Upper lobe of left lung (tissue), 6 donors: ENCODE results near the gene B4GALT4. TPM values are rescaled to one million over a fixed set of nuclear protein-coding genes. Genes with fewer than 3 reads are reported as not detected.
"Not testable (repeated sequence)": the region's sequence is repeated elsewhere in the genome, so short reads cannot be mapped to it uniquely, and the experiment has no call there.

Experiments used
- ATAC-seq, 2 donors: fragments of 200-7000 bp; cut with Tn5 transposase; one replicate each; pipeline ENCODE4 v1.9.1; 2022; ENCODE audit warnings: mild to moderate bottlenecking in 2 of 2, moderate library complexity in 2 of 2; ENCODE audit not compliant: low FRiP score in 2 of 2
- DNase-seq, 2 donors: peaks; one replicate each; pipeline ENCODE4 v3.0.0-alpha.2; 2019 to 2020
- H3K27ac ChIP-seq, 4 donors: fragments of 200-600 bp; sonication (generic); one replicate each; pipeline ENCODE4 v1.5.1; 2016 to 2019
- H3K27me3 ChIP-seq, 4 donors: fragments of 200-600 bp; sonication (generic); one replicate each; pipeline ENCODE4 v1.5.1; 2017 to 2019
- H3K36me3 ChIP-seq, 4 donors: fragments of 200-600 bp; sonication (generic); one replicate each; pipeline ENCODE4 v1.5.1; 2016 to 2019
- H3K4me1 ChIP-seq, 4 donors: fragments of 200-600 bp; sonication (generic); one replicate each; pipeline ENCODE4 v1.5.1; 2018 to 2019
- H3K4me3 ChIP-seq, 4 donors: fragments of 200-600 bp; sonication (generic); one replicate each; pipeline ENCODE4 v1.5.1; 2017 to 2019; ENCODE audit warnings: mild to moderate bottlenecking in 2 of 4, moderate library complexity in 1 of 4
- H3K9me3 ChIP-seq, 4 donors: fragments of 200-600 bp; sonication (generic); one replicate each; pipeline ENCODE4 v1.5.1; 2018 to 2019
- CTCF ChIP-seq, 6 experiments: fragments of 450-650 bp in 4 of 6; fragments of 200-600 bp in 2 of 6; sonication (generic) in 2 of 6; IDR thresholded peaks; one replicate each; pipeline ENCODE4 v1.5.1; 2016 to 2019; ENCODE audit warnings: antibody characterized with exemption in 6 of 6
- EP300 ChIP-seq, 4 donors: sonication (generic); formaldehyde crosslinking; IDR thresholded peaks; one replicate each; pipeline ENCODE4 v1.5.1; 2017; ENCODE audit warnings: antibody characterized with exemption in 4 of 4, control low read depth in 2 of 4
- POLR2A ChIP-seq, 4 donors: fragments of 450-650 bp; IDR thresholded peaks; one replicate each; pipeline ENCODE4 v1.5.1; 2016 to 2017; ENCODE audit warnings: antibody characterized with exemption in 4 of 4, mild to moderate bottlenecking in 2 of 4
- POLR2AphosphoS5 ChIP-seq, 2 donors: sonication (generic); formaldehyde crosslinking; IDR thresholded peaks; one replicate each; pipeline ENCODE4 v1.5.1; 2017; ENCODE audit warnings: antibody characterized with exemption in 2 of 2
- WGBS, 2 donors: methylation state at CpG; one replicate each; pipeline ENCODE4 v1.1.5; 2017 to 2018; 5-methylcytosine and 5-hydroxymethylcytosine counted together
- total RNA-seq, 6 donors: library from RNA; depleted of rRNA in 4 of 6; stranded (reverse); fragments of >200 nt in 4 of 6; gene quantifications; one replicate each; pipeline versions ENCODE4 v1.1.0 to v1.2.1, GENCODE V29; 2016 to 2021
- donor health status: DM: no; HTN: no; CAD: no; lungs with moderate emphysema.
- donor health status: DM: no; HTN: yes; CAD: no; lungs with severe emphysema.

The B4GALT4 gene
- total RNA-seq, 6 donors from 2014 or later: 7.3 to 24.3 (median 16.6) TPM

GRCh38 chr3:119175872-119176756 lies 64.6 kb downstream of the B4GALT4 start:
- ATAC-seq: peak in 1 of 2 donors; percentile 76
- H3K27me3 ChIP-seq: no peaks in the 10 kb centered on the region
- no peaks in the 10 kb centered on the region for H3K36me3 ChIP-seq
- H3K27ac ChIP-seq: no peak overlapping the region
- no peaks in the 10 kb centered on the region for H3K4me1 ChIP-seq
- H3K4me3 ChIP-seq: no peak overlapping the region
- no peak for DNase-seq
- H3K9me3 ChIP-seq: no peaks in the 10 kb centered on the region
- WGBS, 2 donors: 78 to 79% methylated on average over 10 of the region's 10 CpGs
- no peak for TF ChIP-seq CTCF (IDR thresholded peaks at IDR 0.05)
- TF ChIP-seq EP300 (IDR thresholded peaks at IDR 0.05): no peak
- TF ChIP-seq POLR2AphosphoS5 (IDR thresholded peaks at IDR 0.05): no peak
- TF ChIP-seq POLR2A (IDR thresholded peaks at IDR 0.05): no peak

DNA sequence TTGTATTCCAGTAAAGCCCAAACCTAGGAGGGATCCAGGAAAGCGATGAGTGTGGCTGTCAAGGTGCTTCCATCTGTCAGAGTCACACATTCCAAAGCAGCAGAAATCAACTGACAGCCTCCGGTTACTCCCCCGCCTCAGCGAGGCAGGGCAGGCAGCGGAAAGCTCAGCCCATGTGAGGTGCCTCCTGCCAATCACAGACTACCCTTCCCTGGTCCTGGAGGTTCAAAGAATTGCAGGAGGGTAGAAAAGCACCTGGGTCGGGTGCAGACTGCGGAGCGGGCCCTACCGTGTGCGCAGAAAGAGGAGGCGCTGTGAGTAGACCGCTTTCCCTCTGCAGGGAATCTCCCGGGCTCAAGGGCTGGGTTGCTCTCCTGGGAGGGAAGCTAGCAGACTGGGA lies 67.4 kb downstream of the B4GALT4 start, which contains the start of gene UPK1B:
UPK1B (plus strand) TSS at position 274 of the 400 bp plus-strand sequence. CDS start 13,144 bp downstream, outside the sequence.
- ATAC-seq: no peak
- Histone ChIP-seq H3K4me1 (no peaks in the 10 kb centered on the region), H3K9me3 (no peaks in the 10 kb centered on the region), H3K27ac (no peak within 1 kb of the TSS), H3K36me3 (no peaks in the 10 kb centered on the region), H3K27me3 (no peaks in the 10 kb centered on the region), H3K4me3 (no peak within 1 kb of the TSS)
- 42 to 46% methylated on average over 13 of the region's 13 CpGs for WGBS, 2 donors
- DNase-seq: peak in 1 of 2 donors; percentile 24
- TF ChIP-seq EP300 (IDR thresholded peaks at IDR 0.05) (no peak), CTCF (IDR thresholded peaks at IDR 0.05) (no peak), POLR2AphosphoS5 (IDR thresholded peaks at IDR 0.05) (no peak), POLR2A (IDR thresholded peaks at IDR 0.05) (no peak)

- no peaks in the 10 kb centered on the region for H3K4me1 ChIP-seq
- no peaks in the 10 kb centered on the region for H3K27me3 ChIP-seq
- 82 to 88% methylated on average over 3 of the region's 3 CpGs for whole genome bisulfite sequencing, 2 donors
- no peak overlapping the region for H3K4me3 ChIP-seq
- TF ChIP-seq POLR2A (IDR thresholded peaks at IDR 0.05): no peak
- TF ChIP-seq EP300 (IDR thresholded peaks at IDR 0.05): no peak
- no peak for TF ChIP-seq POLR2AphosphoS5 (IDR thresholded peaks at IDR 0.05)
- no peak for TF ChIP-seq CTCF (IDR thresholded peaks at IDR 0.05)
- ATAC-seq (no peak), DNase-seq (no peak)
- no peaks in the 10 kb centered on the region for H3K9me3 ChIP-seq
- H3K27ac ChIP-seq: no peak overlapping the region
- no peaks in the 10 kb centered on the region for H3K36me3 ChIP-seq
Observed at GRCh38 chr3:119170821-119171220, 69.9 kb downstream of the B4GALT4 start.

DNA sequence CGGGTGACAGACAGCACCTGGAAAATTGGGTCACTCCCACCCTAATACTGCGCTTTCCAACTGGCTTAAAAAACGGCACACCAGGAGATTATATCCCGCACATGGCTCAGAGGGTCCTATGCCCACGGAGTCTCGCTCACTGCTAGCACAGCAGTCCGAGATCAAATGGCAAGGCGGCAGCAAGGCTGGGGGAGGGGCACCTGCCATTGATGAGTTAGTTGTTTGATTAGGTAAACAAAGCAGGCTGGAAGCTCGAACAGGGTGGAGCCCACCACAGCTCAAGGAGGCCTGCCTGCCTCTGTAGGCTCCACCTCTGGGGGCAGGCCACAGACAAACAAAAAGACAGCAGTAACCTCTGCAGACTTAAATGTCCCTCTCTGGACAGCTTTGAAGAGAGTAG lies 75.9 kb downstream of the B4GALT4 start:
- H3K36me3 ChIP-seq, H3K4me3 ChIP-seq, H3K9me3 ChIP-seq, H3K27me3 ChIP-seq, H3K4me1 ChIP-seq, ATAC-seq, DNase-seq, H3K27ac ChIP-seq: not testable (repeated sequence)
- 70 to 83% methylated on average over 8 to 9 of the region's 9 CpGs for WGBS, 2 donors

Other genes starting within 250 kb of the B4GALT4 start
- gene IGSF11, start 206.0 kb downstream of the B4GALT4 start, total RNA-seq: under 1 TPM in 3 of 6 donors, not detected in 3; 0.11 to 0.71 (median 0.14) TPM
- not detected for gene TEX55, start 94.7 kb downstream of the B4GALT4 start, total RNA-seq
- gene UPK1B, start 67.3 kb downstream of the B4GALT4 start, total RNA-seq: under 1 TPM in 1 of 6 donors, not detected in 5; 0.57 TPM
- gene ARHGAP31, start 53.5 kb upstream of the B4GALT4 start, total RNA-seq: 10 to 100 TPM; 47.1 to 91.0 (median 66.2) TPM
- gene TMEM39A, start 222.7 kb upstream of the B4GALT4 start, total RNA-seq: 10 to 100 TPM; 15.9 to 52.6 (median 46.1) TPM
- gene POGLUT1, start 228.1 kb upstream of the B4GALT4 start, total RNA-seq: 10 to 100 TPM in 5 of 6 donors, 1 to 10 TPM in 1; 8.4 to 19.8 (median 15.4) TPM